Measurements from ENCODE around the gene PPP1R13B.
A peak's percentile ranks its signal among the peaks of the same experiment; 100 is the strongest.

GRCh38 chr14:103705118-103705503 is 142.3 kb downstream of the PPP1R13B start:
- TF ChIP-seq CTCF (IDR thresholded peaks at IDR 0.05 in 2 of 3, conservative IDR thresholded peaks at IDR 0.05 in 1 of 3; ENCODE audit: borderline replicate concordance in 1 of 3, insufficient read depth in 1 of 3, low read depth in 2 of 3, low read length in 2 of 3) (no peak), EZH2 (IDR thresholded peaks at IDR 0.05) (no peak), POLR2A (IDR thresholded peaks at IDR 0.05; ENCODE audit: borderline replicate concordance, extremely low read depth, insufficient read depth, insufficient read length) (no peak), EZH2phosphoT487 (IDR thresholded peaks at IDR 0.05; ENCODE audit: borderline replicate concordance) (no peak), ATF3 (IDR thresholded peaks at IDR 0.05) (no peak), YY1 (IDR thresholded peaks at IDR 0.05; ENCODE audit: extremely low read depth, insufficient replicate concordance, low read depth, low read length) (no peak), POLR2AphosphoS5 (IDR thresholded peaks at IDR 0.05; ENCODE audit: low read depth, low read length) (peak; percentile 41; the same call in 1 of the 2 replicates), REST (IDR thresholded peaks at IDR 0.05; ENCODE audit: low read depth) (no peak), MAX (IDR thresholded peaks at IDR 0.05) (no peak), EGR1 (IDR thresholded peaks at IDR 0.05; ENCODE audit: low read depth) (no peak), JUND (IDR thresholded peaks at IDR 0.05) (no peak), SIN3A (IDR thresholded peaks at IDR 0.05; ENCODE audit: low read depth) (no peak)
